Right atrium auricular region (tissue), 2 donors: Measurements from ENCODE around the gene SPR. TPM values are rescaled to one million over a fixed set of nuclear protein-coding genes. Genes with fewer than 3 reads are reported as not detected.

Experiments used
- DNase-seq: peaks from one replicate; pipeline ENCODE4 v3.0.0-alpha.2; 2019; ENCODE audit warnings: low spot score
- H3K27ac ChIP-seq, 2 donors: fragments of 200-600 bp; sonication (generic); 1 replicate in 1 of 2; 2 replicates in 1 of 2; pipeline ENCODE4 v1.5.1; 2016 to 2019
- H3K27me3 ChIP-seq, 2 donors: fragments of 200-600 bp; sonication (generic); one replicate each; pipeline versions ENCODE4 v1.5.1 to v1.6.0; 2017 to 2019
- H3K36me3 ChIP-seq: fragments of 200-600 bp; sonication (generic); one replicate; pipeline ENCODE4 v1.5.1; 2016
- H3K4me1 ChIP-seq, 2 donors: fragments of 200-600 bp; sonication (generic); one replicate each; pipeline versions ENCODE4 v1.5.1 to v1.6.0; 2017 to 2019
- H3K4me3 ChIP-seq, 2 donors: fragments of 200-600 bp; sonication (generic); 1 replicate in 1 of 2; 2 replicates in 1 of 2; pipeline ENCODE4 v1.5.1; 2017 to 2019; ENCODE audit warnings: mild to moderate bottlenecking in 1 of 2, moderate library complexity in 1 of 2
- H3K9me3 ChIP-seq, 2 donors: fragments of 200-600 bp; sonication (generic); one replicate each; pipeline ENCODE4 v1.5.1; 2019
- CTCF ChIP-seq, 2 donors: fragments of 200-600 bp; sonication (generic); IDR thresholded peaks; one replicate each; pipeline ENCODE4 v1.5.1; 2019; ENCODE audit warnings: antibody characterized with exemption in 2 of 2
- total RNA-seq, 2 donors: library from RNA; depleted of rRNA; stranded (reverse); fragments of >200 nt; gene quantifications; one replicate each; pipeline ENCODE4 v1.1.0, GENCODE V29; 2016

The SPR gene
- total RNA-seq, 2 donors from 2014 or later = 34.5 to 47.8 TPM

DNA sequence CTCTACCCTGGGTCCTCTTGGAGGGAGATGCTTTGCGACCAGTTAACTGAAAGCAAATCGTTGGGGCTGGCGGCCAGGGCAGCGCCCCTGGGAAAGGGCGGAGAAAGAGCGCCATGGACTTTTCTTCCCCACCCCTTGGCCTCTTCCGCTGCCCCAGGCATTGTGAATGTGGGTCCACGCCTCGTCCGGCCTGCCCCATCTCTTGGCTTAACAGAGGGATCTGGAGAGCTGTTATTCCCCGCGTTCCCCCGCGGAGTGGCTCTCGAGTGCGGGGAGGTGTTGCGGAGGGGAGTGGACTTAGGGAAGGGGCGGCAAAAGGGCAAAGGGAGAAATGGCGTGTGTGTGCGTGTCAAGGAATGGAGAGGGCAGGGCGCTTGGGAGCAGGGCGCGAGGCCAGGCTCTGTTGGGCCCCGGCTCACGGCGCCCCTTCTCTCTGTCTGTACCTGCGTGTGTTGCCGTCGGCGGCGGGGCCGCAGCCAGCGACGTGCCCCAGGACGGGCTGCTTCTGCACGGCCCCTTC lies 36.7 kb downstream of the SPR start:
- no peaks in the 10 kb centered on the region for H3K36me3 ChIP-seq
- peaks cover 46 to 65% of the 10 kb centered on the region in 2 donors for H3K27me3 ChIP-seq
- no peaks in the 10 kb centered on the region for H3K9me3 ChIP-seq
- no peak overlapping the region for H3K27ac ChIP-seq
- TF ChIP-seq CTCF (IDR thresholded peaks at IDR 0.05) = no peak
- DNase-seq = no peak
- H3K4me1 ChIP-seq = peaks cover 0 to 35% of the 10 kb centered on the region in 2 donors
- H3K4me3 ChIP-seq = no peak overlapping the region

DNA sequence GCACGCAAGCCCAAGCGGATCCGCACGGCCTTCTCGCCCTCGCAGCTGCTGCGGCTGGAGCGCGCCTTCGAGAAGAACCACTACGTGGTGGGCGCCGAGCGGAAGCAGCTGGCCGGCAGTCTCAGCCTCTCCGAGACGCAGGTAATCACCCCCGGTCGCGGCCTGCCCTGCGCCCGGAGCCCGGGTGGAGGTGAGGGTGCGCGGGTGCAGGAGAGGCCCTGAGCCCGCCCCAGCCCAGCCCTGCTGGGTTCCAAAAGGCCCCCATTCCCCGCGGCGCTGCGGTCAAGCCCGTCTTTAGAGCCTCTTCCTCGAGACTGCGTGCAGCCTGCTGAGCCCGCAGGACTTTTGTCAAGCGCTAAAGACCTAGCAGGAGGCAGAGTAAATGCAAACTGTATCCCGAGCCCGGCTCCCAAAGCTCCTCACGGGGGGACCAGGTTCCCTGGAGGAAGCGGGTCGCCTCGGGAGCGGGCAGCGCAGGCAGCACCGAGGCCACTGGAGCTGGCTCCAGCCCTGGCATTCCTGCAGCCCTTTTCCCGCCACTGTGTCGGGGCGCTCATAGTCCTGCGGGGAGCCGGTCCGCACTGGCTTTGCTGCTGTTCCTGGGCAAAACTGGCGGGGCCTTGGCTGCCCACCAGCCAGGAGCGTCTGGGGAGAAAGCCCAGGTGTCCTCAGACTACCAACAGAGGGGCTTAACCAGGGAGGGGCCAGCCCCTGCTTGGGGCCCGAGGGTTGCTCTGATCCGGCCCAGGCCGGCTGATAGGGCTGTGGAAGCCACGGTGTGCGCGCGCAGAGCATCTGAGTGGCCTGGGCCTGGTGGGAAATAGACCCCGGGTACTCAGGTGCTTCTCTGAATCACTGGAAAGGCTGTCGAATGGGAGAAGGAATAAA lies 37.4 kb downstream of the SPR start:
- DNase-seq = no peak
- no peaks in the 10 kb centered on the region for H3K36me3 ChIP-seq
- no peak overlapping the region for H3K27ac ChIP-seq
- H3K4me1 ChIP-seq = peaks cover 0 to 32% of the 10 kb centered on the region in 2 donors
- TF ChIP-seq CTCF (IDR thresholded peaks at IDR 0.05) = no peak
- no peak overlapping the region for H3K4me3 ChIP-seq
- no peaks in the 10 kb centered on the region for H3K9me3 ChIP-seq
- H3K27me3 ChIP-seq = peaks cover 39 to 57% of the 10 kb centered on the region in 2 donors

DNA sequence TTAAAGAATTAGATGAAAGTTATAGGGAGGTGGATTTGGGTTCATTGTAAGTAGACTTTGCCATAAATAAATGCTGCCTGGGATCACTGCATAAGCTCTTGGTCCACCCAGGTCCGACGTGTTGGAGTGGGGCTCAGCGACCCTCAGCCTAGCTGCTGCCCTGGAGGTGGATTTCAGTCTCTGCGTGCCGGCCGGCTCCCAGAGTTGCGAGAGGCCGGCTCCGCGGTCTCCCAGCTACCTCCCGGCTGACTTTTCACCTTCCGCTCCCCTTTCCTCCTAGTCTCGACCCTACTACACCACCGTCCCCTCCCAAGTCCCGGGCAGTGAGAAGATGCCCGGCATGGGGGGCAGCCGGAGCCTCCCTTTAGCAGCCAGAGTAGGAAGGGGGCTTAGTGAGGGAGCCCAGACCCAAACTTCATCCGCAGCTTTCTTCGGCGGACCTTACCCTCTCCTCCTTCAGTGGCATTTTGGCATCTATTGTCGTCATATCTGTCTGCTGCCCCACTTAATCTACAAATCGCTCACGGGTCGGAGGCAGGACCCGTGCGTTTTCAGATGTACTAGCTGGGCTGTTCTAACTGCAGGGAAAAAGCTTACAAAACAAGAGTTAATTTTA lies 38.2 kb downstream of the SPR start:
- Histone ChIP-seq H3K36me3 (no peaks in the 10 kb centered on the region), H3K4me3 (no peak overlapping the region), H3K27me3 (peaks cover 31 to 49% of the 10 kb centered on the region in 2 donors), H3K9me3 (no peaks in the 10 kb centered on the region), H3K27ac (no peak overlapping the region), H3K4me1 (peaks cover 0 to 24% of the 10 kb centered on the region in 2 donors)
- no peak for TF ChIP-seq CTCF (IDR thresholded peaks at IDR 0.05)
- DNase-seq = no peak

GRCh38 chr2:72926368-72926767 lies 39.2 kb downstream of the SPR start:
- DNase-seq = no peak
- Histone ChIP-seq H3K27ac (no peak overlapping the region), H3K36me3 (no peaks in the 10 kb centered on the region), H3K9me3 (no peaks in the 10 kb centered on the region), H3K27me3 (peaks cover 22 to 41% of the 10 kb centered on the region in 2 donors), H3K4me1 (peaks cover 0 to 18% of the 10 kb centered on the region in 2 donors), H3K4me3 (no peak overlapping the region)
- TF ChIP-seq CTCF (IDR thresholded peaks at IDR 0.05) = no peak

DNA sequence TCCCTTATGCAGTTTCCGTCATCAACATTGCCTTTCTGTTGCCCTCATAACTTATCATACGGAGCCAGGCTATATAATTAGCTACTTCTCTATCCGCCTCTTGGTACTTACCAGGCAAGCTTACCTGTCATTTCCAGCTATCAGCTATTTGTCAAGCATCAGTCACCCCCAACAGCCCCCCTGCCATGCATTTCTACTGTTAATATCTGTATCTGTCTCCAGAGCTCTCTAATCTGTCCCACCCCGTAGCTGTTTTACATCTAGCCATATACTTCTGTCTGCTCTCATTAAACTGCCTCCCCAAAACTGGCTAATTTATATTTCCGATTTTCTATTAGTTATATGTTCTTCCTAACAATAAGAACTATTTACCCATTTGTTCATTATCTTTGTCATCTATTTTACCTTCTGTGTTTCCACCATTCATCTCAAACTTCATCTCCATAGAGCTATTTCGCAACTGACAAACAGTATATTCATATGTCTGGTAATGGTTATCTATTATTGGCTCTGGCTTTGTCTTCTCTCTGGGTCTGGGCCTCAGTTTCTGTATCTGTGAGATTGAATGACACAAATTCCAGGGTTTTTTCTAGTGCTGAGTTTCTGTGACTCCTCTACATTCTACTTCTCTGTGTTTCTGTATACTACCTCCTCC lies 39.7 kb downstream of the SPR start:
- no peak overlapping the region for H3K4me3 ChIP-seq
- H3K9me3 ChIP-seq = no peaks in the 10 kb centered on the region
- no peak overlapping the region for H3K27ac ChIP-seq
- DNase-seq = no peak
- no peak for TF ChIP-seq CTCF (IDR thresholded peaks at IDR 0.05)
- peaks cover 22 to 36% of the 10 kb centered on the region in 2 donors for H3K27me3 ChIP-seq
- H3K36me3 ChIP-seq = no peaks in the 10 kb centered on the region
- H3K4me1 ChIP-seq = peaks cover 0 to 18% of the 10 kb centered on the region in 2 donors
